Loucy (cell line): ENCODE measurements around the gene MAT2B.

ENCODE experiments used
- H2AFZ ChIP-seq: fragments of 200-600 bp; sonication (generic); 2 replicates; pipeline ENCODE4 v1.6.0; 2016; ENCODE audit warnings: antibody characterized with exemption, mild to moderate bottlenecking, low read length, moderate library complexity
- H3F3A ChIP-seq: fragments of 200-600 bp; 2 replicates; pipeline ENCODE4 v1.6.0; 2016; ENCODE audit warnings: antibody characterized with exemption, low read depth, mild to moderate bottlenecking
- H3K27me3 ChIP-seq: fragments of 200-600 bp; sonication (generic); 2 replicates; pipeline ENCODE4 v1.6.1; 2014; ENCODE audit warnings: low read length, mild to moderate bottlenecking; ENCODE audit not compliant: insufficient read depth, poor library complexity, severe bottlenecking
- H3K36me3 ChIP-seq: fragments of 200-600 bp; sonication (generic); 2 replicates; pipeline ENCODE4 v1.6.1; 2016; ENCODE audit warnings: low read length; ENCODE audit not compliant: insufficient read depth
- H3K4me1 ChIP-seq: fragments of 200-600 bp; sonication (generic); 2 replicates; pipeline ENCODE4 v1.5.1; 2014; ENCODE audit warnings: low read length, mild to moderate bottlenecking; ENCODE audit not compliant: insufficient read depth, poor library complexity, severe bottlenecking
- H3K4me2 ChIP-seq: fragments of 200-600 bp; sonication (generic); 2 replicates; pipeline ENCODE4 v1.6.0; 2014; ENCODE audit warnings: antibody characterized with exemption, low read length, low read depth, mild to moderate bottlenecking; ENCODE audit not compliant: poor library complexity, severe bottlenecking
- H3K4me3 ChIP-seq: fragments of 200-600 bp; sonication (generic); 2 replicates; pipeline ENCODE4 v1.5.1; 2014; ENCODE audit warnings: low read length, mild to moderate bottlenecking, mixed read lengths; ENCODE audit not compliant: poor library complexity, severe bottlenecking
- H3K79me2 ChIP-seq: fragments of 200-600 bp; sonication (generic); 2 replicates; pipeline ENCODE4 v1.6.1; 2014; ENCODE audit warnings: low read length; ENCODE audit not compliant: insufficient read depth
- H3K9ac ChIP-seq: fragments of 200-600 bp; sonication (generic); 2 replicates; pipeline ENCODE4 v1.6.0; 2014; ENCODE audit warnings: mild to moderate bottlenecking, low read depth, low read length, moderate library complexity; ENCODE audit not compliant: poor library complexity, severe bottlenecking
- H3K9me2 ChIP-seq: fragments of 200-600 bp; sonication (generic); replicated peaks from 2 replicates; pipeline ENCODE4 v1.6.1; 2016; ENCODE audit warnings: low read depth, low read length, mixed read lengths
- H3K9me3 ChIP-seq: fragments of 200-600 bp; sonication (generic); 2 replicates; pipeline ENCODE4 v1.6.1; 2014; ENCODE audit warnings: mild to moderate bottlenecking, antibody characterized with exemption, low read length, low read depth; ENCODE audit not compliant: insufficient read depth
- H4K20me1 ChIP-seq: fragments of 200-600 bp; sonication (generic); 2 replicates; pipeline ENCODE4 v1.6.0; 2014; ENCODE audit warnings: antibody characterized with exemption, low read length, mild to moderate bottlenecking; ENCODE audit not compliant: insufficient read depth, poor library complexity, severe bottlenecking
- EZH2phosphoT487 ChIP-seq: fragments of 200-600 bp; IDR thresholded peaks from 2 replicates; pipeline ENCODE4 v1.6.1; 2018; ENCODE audit warnings: antibody characterized with exemption, mild to moderate bottlenecking, moderate library complexity, borderline replicate concordance
- TF ChIP-seq, protein P1 (sequence below): fragments of 200-600 bp; sonication (generic); conservative IDR thresholded peaks from 2 replicates; pipeline ENCODE4 v1.5.1; 2014; ENCODE audit warnings: mild to moderate bottlenecking, antibody characterized with exemption, low read length

MAT2B gene

DNA sequence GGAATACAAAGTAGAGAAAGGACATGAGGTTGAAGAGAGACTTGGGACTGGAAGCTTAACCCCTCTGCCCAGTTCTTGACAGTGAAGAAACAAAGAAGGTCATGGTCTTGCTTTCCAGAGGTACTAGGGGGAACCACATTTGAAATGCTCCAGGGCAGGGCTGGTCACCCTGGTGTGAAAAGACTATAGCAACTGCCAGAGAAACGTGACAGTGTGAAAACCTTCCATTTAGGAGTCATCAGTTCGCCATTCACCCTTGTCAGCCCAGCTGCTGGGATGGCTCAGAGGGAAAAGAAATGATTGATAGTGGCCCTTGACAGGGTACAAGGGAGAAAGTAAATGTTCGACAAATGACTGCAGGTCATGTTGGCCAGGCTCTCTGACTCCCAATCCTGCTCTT, 56.7 kb downstream of the MAT2B start:
- H3K4me2 ChIP-seq: no peak overlapping the region
- no peaks in the 10 kb centered on the region for H3K9me3 ChIP-seq
- H3F3A ChIP-seq: no peaks in the 10 kb centered on the region
- no peaks in the 10 kb centered on the region for H3K4me1 ChIP-seq
- H3K4me3 ChIP-seq: no peak overlapping the region
- TF ChIP-seq EZH2phosphoT487: no peak
- TF ChIP-seq, protein P1, sequence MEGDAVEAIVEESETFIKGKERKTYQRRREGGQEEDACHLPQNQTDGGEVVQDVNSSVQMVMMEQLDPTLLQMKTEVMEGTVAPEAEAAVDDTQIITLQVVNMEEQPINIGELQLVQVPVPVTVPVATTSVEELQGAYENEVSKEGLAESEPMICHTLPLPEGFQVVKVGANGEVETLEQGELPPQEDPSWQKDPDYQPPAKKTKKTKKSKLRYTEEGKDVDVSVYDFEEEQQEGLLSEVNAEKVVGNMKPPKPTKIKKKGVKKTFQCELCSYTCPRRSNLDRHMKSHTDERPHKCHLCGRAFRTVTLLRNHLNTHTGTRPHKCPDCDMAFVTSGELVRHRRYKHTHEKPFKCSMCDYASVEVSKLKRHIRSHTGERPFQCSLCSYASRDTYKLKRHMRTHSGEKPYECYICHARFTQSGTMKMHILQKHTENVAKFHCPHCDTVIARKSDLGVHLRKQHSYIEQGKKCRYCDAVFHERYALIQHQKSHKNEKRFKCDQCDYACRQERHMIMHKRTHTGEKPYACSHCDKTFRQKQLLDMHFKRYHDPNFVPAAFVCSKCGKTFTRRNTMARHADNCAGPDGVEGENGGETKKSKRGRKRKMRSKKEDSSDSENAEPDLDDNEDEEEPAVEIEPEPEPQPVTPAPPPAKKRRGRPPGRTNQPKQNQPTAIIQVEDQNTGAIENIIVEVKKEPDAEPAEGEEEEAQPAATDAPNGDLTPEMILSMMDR: no peak
- H4K20me1 ChIP-seq: no peaks in the 10 kb centered on the region
- H2AFZ ChIP-seq: no peak overlapping the region
- no peaks in the 10 kb centered on the region for H3K27me3 ChIP-seq
- H3K9me2 ChIP-seq: no peaks in the 10 kb centered on the region
- no peaks in the 10 kb centered on the region for H3K79me2 ChIP-seq
- H3K36me3 ChIP-seq: no peaks in the 10 kb centered on the region
- H3K9ac ChIP-seq: no peak overlapping the region

DNA sequence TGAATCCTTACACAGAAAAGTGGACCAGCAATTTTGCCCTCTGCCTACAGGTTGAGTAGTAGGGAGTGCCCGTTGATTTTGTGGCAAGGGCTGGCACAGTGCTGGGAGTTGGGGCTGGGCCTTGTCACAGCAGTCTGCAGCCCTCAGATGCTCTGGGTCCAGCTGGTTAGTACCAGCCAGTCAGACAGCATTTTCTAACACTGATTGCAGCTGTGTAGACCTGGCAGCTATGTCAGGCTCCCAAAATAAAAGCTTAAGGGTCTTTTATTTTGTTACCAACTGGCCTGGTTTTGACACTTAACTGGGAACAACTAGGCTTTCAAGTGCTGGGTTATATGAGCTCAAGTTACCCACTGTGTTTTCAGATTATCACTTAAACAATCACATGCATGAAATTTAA, 57.7 kb downstream of the MAT2B start:
- no peak for TF ChIP-seq EZH2phosphoT487
- TF ChIP-seq, protein P1: no peak
- Histone ChIP-seq H3K9me2 (no peaks in the 10 kb centered on the region), H3K9ac (no peak overlapping the region), H3F3A (no peaks in the 10 kb centered on the region), H3K9me3 (no peaks in the 10 kb centered on the region), H3K4me1 (no peaks in the 10 kb centered on the region), H2AFZ (no peak overlapping the region), H3K4me2 (no peak overlapping the region), H3K4me3 (no peak overlapping the region), H4K20me1 (no peaks in the 10 kb centered on the region), H3K79me2 (no peaks in the 10 kb centered on the region), H3K27me3 (no peaks in the 10 kb centered on the region), H3K36me3 (no peaks in the 10 kb centered on the region)

DNA sequence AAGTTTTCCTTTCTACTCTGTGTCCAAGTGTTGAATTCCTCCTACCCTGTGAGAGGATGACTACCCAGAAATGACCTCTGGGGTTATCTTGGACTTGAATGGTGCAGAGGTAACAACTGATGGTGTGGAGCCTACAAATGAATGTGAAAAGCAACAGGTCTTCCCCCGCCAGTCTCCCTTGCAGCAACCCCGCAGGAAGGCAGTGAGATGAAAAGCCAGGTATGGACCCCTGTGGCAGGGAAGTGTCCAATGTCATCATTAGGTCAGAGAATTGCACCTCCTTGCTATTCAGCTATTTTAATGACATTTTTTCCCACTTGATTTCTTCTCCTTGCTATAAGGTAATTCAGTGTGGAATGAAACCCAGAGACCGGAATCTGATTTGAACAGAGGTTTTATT, 58.5 kb downstream of the MAT2B start:
- Histone ChIP-seq H3K4me3 (no peak overlapping the region), H3K9me3 (no peaks in the 10 kb centered on the region), H3K4me2 (no peak overlapping the region), H3K9ac (no peak overlapping the region), H3F3A (no peaks in the 10 kb centered on the region), H3K79me2 (no peaks in the 10 kb centered on the region), H2AFZ (no peak overlapping the region), H4K20me1 (no peaks in the 10 kb centered on the region), H3K27me3 (no peaks in the 10 kb centered on the region), H3K9me2 (no peaks in the 10 kb centered on the region), H3K4me1 (no peaks in the 10 kb centered on the region), H3K36me3 (no peaks in the 10 kb centered on the region)
- no peak for TF ChIP-seq EZH2phosphoT487
- TF ChIP-seq, protein P1: no peak
